Right renal pelvis (tissue), 4 donors: Measurements from ENCODE around the gene ZNF41. TPM values are rescaled to one million over a fixed set of nuclear protein-coding genes. Genes with fewer than 3 reads are reported as not detected.

Experiments used
- DNase-seq, 4 donors: peaks; one replicate each; pipeline ENCODE4 v3.0.0-alpha.2; 2013; ENCODE audit warnings: low read depth in 4 of 4, low spot score in 3 of 4, missing footprints in 1 of 4
- polyA plus RNA-seq, 4 donors: library from polyadenylated mRNA; unstranded; fragments of 120-200 nt; gene quantifications; one replicate each; pipeline ENCODE4 v1.2.1, GENCODE V29; 2013; ENCODE audit not compliant: insufficient read length in 4 of 4

The ZNF41 gene
- polyA plus RNA-seq, 4 donors: 11.7 to 16.1 (median 13.9) TPM

GRCh38 chrX:47420265-47420664 is 62.8 kb downstream of the ZNF41 start:
- no peak for DNase-seq

- no peak for DNase-seq
Measured at GRCh38 chrX:47413179-47413594, 69.8 kb downstream of the ZNF41 start.

Other genes starting within 250 kb of the ZNF41 start
- 1 to 10 TPM in 1 of 4 donors, under 1 TPM in 3; 0.74 to 1.1 (median 0.93) TPM for gene ZNF157, start 112.6 kb downstream of the ZNF41 start, polyA plus RNA-seq
- gene ARAF, start 78.0 kb upstream of the ZNF41 start, polyA plus RNA-seq: 10 to 100 TPM; 59.6 to 70.6 (median 65.2) TPM
- gene TIMP1, start 99.2 kb upstream of the ZNF41 start, polyA plus RNA-seq: 100 to 1,000 TPM in 2 of 4 donors, 10 to 100 TPM in 2; 82.0 to 108 (median 93.4) TPM
- gene SYN1, start 136.6 kb upstream of the ZNF41 start, polyA plus RNA-seq: 1 to 10 TPM; 5.9 to 8.1 (median 6.5) TPM
- gene CFP, start 146.7 kb upstream of the ZNF41 start, polyA plus RNA-seq: 1 to 10 TPM in 3 of 4 donors, under 1 TPM in 1; 0.91 to 1.3 (median 1.3) TPM
- 10 to 100 TPM; 26.9 to 34.4 (median 31.8) TPM for gene ELK1, start 167.3 kb upstream of the ZNF41 start, polyA plus RNA-seq
- gene UXT, start 176.0 kb upstream of the ZNF41 start, polyA plus RNA-seq: 100 to 1,000 TPM; 113 to 124 (median 117) TPM